HG03378 (cell line): ENCODE data around the gene HIC1.

Experiments
- ATAC-seq: cut with Tn5 transposase; IDR thresholded peaks from one replicate; pipeline ENCODE4 v1.9.1; 2021; ENCODE audit warnings: mild to moderate bottlenecking, moderate library complexity; ENCODE audit not compliant: unreplicated experiment

The HIC1 gene

DNA sequence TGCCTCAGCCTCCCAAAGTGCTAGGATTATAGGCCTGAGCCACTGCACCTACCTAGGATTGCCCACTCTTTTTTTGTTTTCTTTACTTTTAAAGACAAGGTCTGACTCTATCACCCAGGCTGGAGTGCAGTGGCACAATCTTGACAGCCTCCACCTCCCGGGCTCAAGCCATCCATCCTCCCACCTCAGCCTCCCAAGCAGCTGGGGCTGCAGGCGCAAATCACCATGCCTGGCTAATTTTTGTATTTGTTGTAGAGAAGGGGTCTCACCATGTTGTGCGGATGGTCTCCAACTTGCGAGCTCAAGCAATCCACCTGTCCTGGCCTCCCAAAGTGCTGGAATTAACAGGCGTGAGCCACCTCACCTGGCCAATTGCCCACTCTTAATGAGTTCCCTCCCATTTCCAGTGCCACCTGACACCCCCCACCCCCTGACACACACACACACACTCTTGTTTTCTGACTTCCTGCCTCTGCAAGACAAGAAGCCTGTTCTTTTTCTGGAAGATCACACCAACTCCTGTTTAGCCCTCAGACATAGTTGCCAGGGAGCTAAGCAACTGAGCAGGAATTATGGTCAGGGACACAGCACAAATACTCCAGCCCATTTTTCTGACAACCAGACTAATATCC is 10.5 kb upstream of the HIC1 start:
- ATAC-seq: no peak

- no peak for ATAC-seq
These were observed 7.3 kb upstream of the HIC1 start for GRCh38 chr17:2047590-2047989.

DNA sequence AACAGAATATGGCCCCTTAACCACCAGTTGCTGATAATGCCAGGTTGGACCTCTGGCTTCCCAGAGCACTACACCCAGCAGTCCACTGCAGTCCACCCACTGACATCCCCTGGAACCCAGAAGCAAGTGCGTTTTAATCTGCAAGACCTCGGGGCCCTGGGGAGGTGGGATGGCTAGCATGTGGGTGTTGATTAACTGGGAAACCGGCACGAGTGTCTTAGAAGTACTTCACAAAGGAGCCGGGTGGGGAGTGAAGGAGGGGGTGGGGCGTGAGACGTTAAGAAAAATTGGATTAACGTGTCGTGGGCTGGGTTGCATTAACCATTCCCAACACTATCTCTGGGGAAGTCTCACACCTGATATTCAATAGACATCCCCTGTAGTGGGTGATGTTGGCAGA is 6.1 kb upstream of the HIC1 start:
- ATAC-seq: no peak

GRCh38 chr17:2049333-2050299 is 5.3 kb upstream of the HIC1 start:
- peak; percentile 46 for ATAC-seq

GRCh38 chr17:2050300-2051060 is 4.4 kb upstream of the HIC1 start:
- ATAC-seq: no peak

GRCh38 chr17:2051061-2051932 is 3.6 kb upstream of the HIC1 start:
- ATAC-seq: no peak

- no peak for ATAC-seq
These were observed 2.9 kb upstream of the HIC1 start for GRCh38 chr17:2051933-2052559.

DNA sequence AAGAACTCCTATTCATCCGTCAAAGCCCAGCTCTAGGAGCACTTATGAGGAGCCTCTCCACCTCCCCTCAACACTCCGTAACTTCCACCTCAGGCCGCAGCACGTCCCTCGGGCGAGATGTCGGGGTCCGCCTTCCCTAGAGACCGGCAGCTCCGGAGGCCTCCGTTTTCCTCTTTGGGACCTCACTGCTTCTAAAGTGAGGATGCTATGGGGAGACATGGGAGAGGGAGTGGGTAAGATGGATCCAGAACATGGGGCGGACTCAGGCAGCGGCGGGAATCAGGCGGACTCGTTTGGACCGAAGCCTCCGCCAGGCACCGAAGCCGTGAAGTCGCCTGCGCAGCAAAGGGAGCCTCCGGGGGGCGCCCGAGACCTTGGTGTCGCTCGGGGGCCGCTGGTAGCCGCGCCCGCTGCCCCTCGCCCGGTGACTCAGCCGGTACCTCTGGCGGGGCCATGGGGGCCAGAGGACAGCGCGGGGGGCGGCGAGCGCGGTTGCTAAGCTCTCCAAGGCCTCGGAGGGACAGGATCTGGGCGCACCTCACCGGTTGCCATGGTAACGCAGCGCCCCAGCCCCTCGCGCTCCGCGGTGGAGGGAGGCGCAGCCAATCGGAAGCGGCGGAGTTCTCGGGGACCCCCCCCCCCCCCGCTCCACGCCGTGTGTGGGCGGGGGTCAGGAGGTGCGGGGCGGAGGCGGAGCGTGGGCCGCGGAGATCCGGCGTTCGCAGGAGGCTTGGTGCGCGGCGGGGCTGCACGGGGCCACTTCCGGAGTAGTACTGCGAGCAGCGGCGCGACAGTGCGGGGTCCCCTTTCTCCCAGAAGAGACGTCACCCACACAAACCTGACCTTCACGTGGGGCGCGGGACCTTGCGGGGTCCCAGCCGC is 1.3 kb upstream of the HIC1 start:
- no peak for ATAC-seq

DNA sequence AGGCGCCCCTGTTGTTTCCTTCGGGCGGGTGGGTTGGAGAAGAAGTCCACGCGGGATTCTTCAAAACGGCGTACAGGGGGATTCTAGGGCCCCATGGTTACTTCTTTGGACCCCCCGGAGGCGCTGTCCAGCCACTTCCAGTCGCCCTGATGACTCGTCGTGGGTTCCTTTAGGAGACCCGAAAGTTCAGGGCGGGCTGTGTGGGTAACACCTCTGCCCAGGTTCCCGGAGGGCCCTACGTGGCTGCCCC is 716 bp upstream of the HIC1 start:
- no peak for ATAC-seq

DNA sequence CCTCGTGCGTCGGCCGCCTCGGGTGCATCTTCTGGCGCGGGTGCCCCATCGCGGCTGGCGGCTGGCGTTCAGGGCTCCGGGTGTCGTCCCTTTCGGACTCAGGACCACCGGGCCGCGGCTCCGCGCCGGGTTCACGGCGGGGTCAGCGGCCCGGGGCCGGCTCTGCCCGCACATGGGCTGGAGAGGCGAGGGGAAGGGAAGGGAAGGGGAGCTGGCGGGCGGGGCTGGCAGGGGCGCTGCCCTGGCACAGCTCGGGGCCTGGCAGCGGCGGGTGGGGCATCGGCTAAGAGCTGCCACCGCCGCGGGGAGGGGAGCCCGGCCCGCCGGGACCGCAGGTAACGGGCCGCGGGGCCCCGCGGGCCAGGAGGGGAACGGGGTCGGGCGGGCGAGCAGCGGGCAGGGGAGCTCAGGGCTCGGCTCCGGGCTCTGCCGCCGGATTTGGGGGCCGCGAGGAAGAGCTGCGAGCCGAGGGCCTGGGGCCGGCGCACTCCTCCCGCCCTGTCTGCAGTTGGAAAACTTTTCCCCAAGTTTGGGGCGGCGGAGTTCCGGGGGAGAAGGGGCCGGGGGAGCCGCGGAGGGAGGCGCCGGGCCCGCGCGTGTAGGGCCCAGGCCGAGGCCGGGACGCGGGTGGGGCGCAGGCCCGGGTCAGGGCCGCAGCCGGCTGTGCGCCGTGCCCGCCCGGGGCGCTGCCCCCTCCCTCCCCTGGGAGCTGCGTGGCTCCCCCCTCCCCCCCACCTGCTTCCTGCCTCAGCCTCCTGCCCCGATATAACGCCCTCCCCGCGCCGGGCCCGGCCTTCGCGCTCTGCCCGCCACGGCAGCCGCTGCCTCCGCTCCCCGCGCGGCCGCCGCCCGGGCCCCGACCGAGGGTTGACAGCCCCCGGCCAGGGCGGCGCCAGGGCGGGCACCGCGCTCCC is 646 bp downstream of the HIC1 start:
- ATAC-seq: no peak

DNA sequence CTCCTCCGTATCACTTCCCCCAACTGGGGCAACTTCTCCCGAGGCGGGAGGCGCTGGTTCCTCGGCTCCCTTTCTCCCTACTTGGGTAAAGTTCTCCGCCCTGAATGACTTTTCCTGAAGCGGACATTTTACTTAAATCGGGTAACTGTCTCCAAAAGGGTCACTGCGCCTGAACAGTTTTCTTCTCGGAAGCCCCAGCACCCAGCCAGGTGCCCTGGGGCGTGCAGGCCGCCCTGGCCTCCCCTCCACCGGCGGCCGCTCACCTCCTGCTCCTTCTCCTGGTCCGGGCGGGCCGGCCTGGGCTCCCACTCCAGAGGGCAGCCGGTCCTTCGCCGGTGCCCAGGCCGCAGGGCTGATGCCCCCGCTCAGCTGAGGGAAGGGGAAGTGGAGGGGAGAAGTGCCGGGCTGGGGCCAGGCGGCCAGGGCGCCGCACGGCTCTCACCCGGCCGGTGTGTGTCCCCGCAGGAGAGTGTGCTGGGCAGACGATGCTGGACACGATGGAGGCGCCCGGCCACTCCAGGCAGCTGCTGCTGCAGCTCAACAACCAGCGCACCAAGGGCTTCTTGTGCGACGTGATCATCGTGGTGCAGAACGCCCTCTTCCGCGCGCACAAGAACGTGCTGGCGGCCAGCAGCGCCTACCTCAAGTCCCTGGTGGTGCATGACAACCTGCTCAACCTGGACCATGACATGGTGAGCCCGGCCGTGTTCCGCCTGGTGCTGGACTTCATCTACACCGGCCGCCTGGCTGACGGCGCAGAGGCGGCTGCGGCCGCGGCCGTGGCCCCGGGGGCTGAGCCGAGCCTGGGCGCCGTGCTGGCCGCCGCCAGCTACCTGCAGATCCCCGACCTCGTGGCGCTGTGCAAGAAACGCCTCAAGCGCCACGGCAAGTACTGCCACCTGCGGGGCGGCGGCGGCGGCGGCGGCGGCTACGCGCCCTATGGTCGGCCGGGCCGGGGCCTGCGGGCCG is 1.6 kb downstream of the HIC1 start:
- no peak for ATAC-seq

- no peak for ATAC-seq
These were observed 2.4 kb downstream of the HIC1 start for GRCh38 chr17:2057175-2057759.

GRCh38 chr17:2057760-2058585 is 3.1 kb downstream of the HIC1 start:
- no peak for ATAC-seq

GRCh38 chr17:2058586-2059546 is 4.0 kb downstream of the HIC1 start:
- ATAC-seq: no peak
